Epidermal melanocyte (primary cell): ENCODE measurements around the gene PEX11B.

Experiments used
- DNase-seq: peaks from one replicate; pipeline ENCODE4 v3.0.0; 2011; ENCODE audit warnings: low spot score; ENCODE audit not compliant: insufficient read length

The PEX11B gene, protein sequence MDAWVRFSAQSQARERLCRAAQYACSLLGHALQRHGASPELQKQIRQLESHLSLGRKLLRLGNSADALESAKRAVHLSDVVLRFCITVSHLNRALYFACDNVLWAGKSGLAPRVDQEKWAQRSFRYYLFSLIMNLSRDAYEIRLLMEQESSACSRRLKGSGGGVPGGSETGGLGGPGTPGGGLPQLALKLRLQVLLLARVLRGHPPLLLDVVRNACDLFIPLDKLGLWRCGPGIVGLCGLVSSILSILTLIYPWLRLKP

DNA sequence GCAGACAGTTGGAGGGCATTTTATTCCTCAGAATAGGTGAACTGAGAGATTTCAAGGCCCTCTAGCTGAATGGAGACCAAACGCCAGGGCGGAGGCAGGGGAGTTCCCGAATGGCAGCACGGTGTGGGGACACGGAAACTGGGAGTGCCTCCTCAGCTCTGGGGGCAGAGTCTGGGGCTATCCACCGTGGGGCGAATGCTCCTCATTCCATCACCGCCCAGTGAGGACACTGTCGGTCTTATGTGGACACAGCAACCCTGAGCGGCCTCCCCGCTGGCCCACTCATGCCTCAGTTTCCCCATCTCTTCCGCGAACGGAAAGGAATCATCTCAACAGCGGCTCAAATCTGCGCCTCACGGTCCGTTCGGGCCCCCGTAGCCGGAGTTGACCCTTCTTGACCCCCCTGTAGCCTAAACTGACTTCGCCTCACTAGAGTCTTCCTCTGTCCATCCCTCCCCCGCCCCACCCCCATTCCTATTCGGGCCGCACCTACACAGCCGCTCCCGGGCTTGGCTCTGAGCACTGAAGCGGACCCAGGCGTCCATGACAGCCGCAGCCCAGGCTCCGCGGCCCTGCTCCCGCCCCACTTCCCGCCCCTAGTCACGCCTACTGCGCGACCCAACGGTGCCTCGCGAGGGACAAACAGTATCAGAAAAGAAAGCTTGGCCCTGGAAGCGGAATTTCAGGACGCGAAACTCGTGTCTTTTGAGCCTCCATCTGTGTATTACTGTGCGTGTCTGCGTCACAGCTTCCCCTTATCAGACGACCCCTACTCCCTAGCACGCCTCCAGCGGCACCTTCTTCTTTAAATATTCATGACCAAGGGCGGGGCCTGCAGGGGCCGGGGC, at the start of gene PEX11B:
TSS of gene PEX11B (minus strand) at position 574 of the 848 bp plus-strand sequence. CDS start at position 545, 29 bp downstream.
- DNase-seq: peak; percentile 74

DNA sequence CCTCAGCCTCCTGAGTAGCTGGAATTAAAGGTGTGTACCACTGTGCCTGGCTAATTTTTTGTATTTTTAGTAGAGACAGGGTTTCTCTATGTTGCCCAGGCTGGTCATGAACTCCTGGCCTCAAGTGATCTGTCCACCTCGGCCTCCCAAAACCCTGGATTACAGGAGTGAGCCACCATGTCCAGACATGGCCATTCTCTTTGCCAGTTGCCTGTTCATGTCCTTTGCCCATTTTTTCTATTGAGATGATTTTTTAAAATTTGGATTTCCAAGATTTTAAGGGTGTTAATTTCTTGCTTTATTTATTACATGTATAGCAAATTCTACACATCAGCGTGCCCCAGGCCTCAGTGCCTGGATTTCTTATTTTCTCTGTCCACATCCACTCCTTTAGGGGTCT, 48.8 kb upstream of the PEX11B start:
- no peak for DNase-seq

DNA sequence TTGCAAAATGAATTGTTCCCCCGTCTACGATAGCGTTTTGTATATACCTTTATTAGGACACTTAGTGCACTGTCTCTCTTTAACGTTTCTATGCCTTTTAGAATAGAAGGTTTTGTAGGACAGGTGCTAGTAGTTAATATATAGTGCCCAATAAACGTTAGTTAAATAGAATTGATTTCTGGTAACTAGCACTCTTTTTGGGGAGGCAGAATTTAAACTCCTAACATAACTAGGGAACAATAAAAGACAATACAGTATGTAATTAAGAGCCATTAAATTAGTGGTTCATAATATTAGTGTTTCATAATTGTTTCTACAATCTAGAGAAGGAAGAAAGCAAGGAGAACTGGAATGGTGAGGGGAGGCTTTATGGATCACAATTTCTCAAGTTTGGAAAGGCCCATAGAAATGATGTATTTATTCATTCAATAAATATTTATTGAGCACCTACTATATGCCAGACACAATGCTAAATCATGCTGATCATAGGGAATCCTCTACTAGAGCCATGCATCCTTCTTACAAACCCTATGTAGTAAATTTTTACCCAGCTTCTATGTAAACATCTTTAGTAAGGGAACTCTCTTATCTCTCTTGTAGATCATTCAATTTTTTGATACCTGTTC, 46.7 kb upstream of the PEX11B start:
- DNase-seq: no peak

DNA sequence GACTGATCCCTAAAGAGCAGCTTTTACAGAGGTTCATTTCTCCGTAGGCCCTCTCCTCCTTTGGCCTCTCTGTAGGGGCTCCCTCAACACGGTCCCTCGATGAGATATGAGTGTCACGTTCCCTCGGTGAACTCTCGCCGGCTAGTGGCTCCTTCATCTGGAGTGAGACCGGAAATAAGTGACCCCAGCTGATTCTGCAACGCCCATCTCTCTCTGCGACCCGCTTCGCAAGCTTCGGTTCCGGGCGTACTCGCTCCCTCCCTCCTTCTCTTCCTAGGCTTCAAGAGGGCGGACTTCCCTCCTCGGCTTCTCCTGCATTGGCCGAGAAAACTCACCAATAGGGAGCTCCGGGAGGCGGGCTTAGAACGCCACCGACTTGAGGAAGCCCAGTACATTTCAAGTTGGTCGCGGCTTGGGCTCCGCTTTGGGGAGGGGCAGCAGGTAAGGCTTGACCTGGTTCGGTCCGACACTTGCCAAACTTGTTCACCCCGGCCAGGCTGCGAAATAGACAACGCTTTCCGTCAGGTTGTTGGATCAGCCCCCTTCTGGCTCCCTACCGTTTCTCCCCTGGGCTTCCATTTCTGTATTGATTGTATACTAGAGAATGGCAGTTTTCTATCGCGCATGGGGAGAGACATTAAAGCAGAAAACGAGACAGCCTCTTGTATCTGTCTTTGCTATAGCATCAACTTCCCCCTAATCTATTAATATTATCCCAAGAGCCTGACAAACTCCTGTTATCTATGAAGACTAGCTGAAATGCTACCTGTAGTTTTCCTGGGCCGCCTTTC, 46.0 kb upstream of the PEX11B start, which contains the start of the genes ANKRD34A and POLR3GL:
TSS of gene ANKRD34A (minus strand) at position 248 of the 791 bp plus-strand sequence. CDS start 2,816 bp downstream, outside the sequence.
TSS of gene POLR3GL (plus strand) at position 363 of the 791 bp plus-strand sequence. CDS start 10,176 bp downstream, outside the sequence.
- DNase-seq: peak; percentile 96

DNA sequence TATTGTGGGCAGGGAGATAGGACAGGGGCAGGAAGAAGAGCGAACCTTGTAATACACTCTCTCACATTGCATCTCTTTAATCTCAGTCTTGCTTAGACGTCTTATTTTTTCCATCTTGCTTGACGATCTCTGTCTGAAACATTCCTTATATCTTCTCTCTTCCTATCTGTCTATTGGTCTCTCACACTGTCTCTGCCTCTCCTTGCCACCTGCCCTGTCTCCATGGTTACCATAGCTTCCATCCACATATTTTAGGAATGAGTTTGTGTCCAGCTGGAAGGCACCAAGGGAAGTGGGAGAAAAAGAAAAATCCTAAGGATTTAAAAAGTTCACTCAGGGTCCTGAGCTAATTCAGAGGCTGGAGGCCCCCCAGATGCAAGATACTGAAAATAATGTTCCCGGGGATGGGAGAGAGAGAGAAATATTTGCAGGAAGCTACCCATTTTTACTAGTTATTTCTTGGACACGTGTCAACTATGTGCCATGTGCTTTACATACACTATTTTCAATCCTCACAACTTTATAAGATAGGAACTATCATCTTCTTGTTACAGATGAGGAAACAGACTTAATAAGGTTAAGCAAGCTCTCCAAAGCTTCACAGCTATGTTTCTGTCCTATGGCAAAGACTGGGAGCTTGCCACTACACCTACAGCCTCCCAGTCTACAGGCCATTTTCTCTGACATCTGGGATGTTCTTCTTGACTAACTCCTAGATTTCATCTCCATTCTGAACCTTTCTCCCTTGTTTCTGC, 44.9 kb upstream of the PEX11B start:
- no peak for DNase-seq

DNA sequence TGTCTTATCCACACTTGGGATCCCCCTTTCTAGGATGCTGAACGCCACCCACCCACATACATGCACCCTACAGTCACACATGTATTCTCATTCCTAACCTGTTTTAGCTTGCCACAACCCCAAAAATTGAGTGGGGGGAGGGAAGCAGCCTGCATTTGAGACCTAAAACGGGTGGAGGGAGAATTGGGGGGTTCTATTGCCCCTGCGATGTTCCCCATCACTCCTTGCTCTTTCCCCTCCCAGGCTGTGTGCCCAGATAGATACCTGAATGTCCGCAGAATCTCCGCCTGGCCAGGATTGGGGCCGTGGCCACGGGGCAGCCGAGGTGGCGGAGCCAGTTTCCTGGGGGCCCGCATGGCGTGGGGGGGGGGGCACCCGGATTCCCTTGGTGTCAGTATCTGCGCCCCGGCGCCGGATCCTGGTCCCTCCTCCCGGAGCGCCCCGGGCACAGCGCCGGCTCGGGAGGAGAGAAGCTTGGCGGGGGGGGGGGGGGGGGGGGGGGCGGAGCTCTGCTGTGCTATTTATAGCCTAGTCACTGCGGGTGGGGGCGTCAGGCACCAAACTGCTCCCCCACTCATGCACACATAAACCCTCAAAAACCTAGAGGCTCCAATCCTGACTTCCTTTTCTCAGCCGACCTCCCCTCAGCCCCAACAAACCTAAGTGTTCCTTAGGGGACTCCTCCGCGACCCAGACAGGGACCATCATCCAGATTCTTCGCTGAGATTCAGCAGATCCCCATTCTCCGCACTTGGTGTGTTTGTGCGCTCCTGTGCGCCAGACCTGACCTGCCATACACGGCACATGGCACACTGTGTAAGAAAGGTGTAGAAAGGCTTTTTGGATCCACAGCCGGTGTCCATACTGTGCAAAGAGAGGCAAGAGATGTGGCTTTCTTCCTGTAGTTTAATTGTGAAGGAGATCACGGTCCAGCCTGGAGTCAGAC, 43.9 kb upstream of the PEX11B start:
- DNase-seq: no peak

DNA sequence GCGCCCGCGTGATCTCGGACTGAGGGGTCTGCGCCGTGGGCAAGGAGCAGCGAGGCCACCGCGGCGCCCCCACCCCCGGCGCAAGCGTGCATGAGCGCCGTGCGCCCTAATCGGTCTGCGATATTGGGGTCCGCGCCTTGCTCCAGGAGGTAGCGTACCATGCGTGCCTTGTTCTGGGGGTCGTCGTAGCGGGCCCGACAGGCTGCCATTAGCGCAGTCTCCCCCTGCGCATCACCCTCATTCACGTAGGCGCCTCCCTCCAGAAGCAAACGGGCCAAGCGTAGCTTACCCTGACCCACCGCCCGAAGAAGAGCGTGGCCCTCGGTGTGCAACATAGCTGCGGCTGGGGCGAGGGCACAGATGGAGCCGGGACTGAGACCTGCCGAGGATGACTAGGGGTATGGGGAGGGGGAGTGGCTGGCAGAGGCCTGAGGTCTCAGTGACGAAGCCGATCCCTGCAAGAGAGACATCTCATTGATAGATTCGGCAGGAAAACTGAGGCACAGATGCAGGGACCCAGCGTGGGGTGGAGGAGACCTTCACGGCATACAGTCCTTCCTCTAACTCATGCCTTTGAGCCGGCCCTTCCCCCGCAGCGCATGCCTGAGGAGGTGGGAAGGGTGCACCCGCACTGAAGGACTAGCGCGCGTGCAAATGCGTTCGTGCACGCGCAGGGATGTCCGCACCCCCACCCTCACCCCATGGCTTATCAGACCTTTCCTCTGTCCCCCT, 43.1 kb upstream of the PEX11B start:
- DNase-seq: no peak

DNA sequence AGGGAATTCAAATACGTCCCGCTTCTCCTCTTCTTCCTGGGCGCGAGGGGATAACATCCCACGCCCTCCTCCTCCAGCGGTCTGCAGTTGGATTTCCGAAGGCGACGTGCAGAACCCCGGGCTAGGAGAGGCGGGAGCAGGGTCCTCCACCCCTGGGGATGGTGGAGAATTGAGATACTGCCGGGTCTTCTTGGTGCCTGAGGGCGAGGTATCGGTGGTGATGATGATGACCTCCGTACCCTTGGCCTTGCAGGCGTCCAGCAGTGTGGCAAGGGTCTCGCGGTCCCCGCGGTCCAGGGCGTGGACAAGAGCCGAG, 42.5 kb upstream of the PEX11B start:
- no peak for DNase-seq

DNA sequence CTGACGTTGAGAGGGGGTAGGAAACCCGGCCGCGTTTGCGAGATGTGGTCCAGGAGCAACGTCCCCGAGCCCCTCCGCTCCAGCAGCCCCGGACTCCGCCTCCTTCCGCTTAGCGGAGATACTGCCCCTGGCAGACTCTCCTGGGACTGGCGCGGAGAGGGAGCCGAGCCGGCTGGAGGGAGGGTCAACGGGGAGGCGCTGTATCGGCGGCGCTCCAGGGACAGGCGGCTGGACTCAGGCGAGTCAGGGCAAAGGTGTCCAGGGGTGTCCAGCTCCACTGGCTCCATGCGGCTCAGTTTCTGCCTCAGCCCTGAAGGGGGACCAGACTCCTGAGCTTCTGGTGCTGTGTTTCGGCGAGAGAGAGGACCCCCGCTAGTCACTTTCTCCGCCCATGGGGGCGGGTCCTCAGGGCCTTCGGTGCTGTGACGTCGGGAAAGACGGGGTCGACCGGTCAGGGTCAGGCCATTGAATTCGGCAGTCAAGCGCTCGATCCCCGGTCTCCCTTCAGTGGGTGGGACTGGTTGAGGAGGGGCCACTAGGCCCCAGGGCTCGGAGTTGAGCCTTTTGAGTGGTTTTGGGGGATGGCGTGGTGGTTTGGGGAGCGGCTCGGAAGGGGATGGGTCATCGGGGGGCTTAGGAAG, 42.1 kb upstream of the PEX11B start:
- peak; percentile 73 for DNase-seq

DNA sequence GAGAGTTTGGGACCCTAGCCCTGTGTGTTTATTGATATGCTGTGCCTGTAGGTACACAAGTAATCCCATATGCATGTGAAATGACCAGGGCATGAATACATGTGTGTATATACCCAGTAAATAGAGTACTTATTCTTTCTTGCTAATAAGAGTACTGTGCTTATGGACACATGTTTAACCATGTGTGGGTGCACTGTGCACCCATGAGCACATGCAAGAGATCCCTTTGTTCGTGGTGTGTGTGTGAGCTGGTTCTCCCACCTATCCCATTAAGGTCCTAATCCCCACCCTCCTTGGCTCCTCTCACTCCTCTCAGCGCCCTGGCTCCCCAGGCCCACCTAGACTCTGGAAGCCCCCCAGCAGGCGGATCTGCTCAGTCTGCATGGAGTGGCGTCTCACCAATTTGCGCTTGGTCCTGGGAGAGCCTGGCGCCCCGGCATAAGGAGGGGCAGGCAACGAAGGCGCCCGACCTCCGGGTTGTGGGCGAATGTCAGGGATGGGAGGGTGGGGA, 41.5 kb upstream of the PEX11B start:
- no peak for DNase-seq

DNA sequence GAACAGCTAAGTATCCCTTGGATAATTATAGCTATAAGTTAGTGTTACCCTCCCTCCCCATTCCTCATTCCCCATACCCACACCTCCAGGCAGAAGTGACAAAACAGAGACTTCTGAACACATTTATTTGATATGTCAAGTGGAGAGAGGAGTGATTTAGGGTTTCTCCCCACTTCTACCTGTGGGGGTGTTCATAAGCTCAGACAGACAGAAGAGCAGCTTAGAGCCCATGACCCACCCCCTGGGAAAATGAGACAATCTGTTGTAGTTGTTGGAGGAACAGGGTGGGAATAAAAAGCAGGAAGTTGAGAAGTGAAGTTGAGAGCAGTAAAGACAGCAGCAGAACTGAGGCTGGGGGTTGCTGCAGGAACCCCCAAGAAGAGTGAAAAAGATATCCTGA, 40.8 kb upstream of the PEX11B start:
- DNase-seq: no peak

DNA sequence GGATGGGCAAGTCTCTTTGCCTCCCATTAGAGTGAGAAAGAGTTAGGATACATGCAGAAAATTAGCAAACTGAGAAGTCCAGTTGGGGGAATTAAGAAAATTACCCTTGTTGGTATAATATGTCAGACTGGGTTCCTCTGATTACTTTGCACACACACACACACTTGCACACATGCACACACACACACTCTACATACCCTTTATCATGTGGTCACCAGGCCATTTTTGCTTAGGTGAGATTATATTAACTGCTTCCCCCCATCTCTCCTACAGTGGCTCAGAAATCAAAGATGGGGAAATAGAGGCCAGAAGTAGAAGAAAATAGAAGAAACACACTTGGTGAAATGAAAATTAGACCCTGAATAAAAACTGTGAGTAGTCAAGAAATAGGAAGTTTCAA, 40.2 kb upstream of the PEX11B start:
- DNase-seq: no peak

DNA sequence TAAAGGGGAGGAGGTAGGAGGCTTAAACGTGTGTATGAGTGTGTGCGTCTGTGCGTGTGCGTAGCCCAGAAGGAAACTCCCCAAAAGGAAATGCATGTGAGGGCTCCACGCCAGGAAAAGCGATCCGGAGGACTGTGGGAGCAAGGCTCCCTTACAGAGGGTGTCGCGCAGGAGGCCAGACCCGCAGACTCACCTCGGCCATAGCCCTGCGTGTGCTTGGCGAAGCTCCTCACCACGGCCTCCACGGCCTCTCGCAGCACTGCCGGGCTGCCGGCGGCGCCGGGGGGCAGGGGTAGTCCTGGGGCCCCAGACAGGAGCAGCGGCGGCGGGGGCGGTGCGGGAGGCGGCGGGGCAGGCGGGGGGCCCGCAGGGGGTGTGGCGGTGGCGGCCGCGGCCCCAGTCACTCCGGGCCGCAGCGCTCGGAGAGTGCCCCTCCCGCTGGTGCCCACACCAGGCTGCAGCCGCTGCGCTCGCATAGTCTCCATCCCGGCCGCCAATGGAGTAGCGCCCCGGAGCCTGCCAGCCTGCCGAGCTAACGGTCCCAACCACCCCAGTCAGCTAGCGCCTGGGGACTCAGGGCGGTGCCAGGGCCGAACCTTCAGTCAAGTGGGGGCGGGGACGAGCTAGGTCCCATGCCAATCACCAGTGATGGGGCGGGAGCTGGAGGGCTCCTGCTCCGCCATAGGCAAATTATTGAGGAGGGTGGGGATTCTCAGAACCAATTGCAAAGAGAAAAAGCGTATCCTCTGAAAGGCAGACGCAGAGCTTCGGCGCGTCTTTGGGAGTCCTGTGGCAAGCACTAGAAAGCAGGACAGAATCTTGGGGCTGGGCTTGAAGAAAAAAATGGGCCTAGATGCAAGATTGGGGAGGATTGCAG, 39.2 kb upstream of the PEX11B start, which contains the start of gene LIX1L:
TSS of gene LIX1L (minus strand) at position 575 of the 877 bp plus-strand sequence. CDS start at position 485, 90 bp downstream.
- peak; percentile 98 for DNase-seq

DNA sequence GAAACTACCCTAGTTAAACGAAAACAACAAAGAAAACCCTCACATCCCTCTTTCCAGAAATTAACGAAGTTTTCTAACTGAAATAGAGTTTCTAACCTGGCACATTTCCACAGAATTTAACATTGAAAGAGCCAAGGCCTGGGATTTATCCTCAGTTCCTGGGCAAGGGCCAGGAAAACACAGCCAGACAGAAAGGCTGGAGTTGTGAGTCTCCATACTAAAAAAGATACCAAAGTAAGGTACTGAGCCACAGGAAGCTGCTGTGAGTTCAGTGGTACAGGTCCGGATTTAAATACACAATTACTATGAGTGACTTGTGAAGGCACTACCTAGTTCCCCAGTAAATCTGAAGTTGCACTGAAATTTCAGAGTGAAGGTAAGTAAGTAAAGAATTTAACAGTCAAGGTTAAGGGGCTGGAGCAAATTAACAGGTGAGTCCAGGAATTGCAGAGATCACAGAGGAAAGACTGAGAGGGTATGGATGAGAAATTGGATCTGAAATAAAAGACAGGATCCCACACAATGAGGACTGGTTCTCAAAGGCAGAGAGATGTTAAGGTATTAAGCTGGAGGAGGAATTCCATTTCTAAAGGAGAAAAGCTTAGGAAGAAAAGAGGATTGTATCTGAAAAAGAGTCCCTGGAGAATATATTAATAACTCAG, 38.4 kb upstream of the PEX11B start:
- no peak for DNase-seq

DNA sequence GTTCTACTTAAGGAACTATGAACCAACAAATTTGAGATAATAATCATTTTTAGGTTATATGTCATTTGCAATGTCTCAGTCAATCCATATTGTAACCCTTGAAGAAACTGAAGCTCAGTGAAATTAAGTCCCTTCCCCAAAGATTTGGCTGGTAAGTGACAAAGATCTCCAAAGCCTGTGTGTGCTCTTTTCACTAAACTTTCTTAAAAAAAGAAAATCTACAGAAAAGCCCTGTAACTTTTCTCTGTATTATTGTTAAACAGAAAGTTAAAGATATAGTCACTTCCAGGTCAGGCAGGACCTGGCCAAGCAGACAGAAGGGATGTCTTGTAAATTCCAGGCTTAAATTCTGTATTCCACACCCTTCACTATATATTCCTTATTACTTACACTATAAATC, 37.8 kb upstream of the PEX11B start:
- DNase-seq: no peak

DNA sequence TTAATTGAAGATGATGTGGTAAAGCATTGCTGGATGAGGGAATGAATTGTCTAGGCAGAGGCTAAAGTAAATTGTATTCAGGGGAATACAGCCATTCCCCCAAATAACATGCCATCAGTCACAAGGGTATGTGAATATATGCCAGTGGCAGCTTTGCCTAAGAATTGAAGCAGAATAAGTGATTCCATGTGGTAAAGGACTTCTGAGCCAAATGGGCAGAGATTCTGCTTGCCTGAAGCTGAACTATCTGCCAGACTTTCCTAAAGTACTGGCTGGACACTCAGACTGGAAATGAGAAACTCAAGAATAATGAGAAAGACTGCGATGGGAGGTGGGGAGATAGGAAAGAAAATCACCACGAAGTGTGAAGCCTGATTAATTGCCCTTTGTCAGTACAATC, 36.9 kb upstream of the PEX11B start:
- DNase-seq: no peak
